Right lobe of liver (tissue), 6 donors: ENCODE results near the gene MAP1LC3B. TPM values are rescaled to one million over a fixed set of nuclear protein-coding genes. Genes with fewer than 3 reads are reported as not detected.
A peak's percentile ranks its signal among the peaks of the same experiment; 100 is the strongest.
"Not testable (repeated sequence)": the region's sequence is repeated elsewhere in the genome, so short reads cannot be mapped to it uniquely, and the experiment has no call there.

Source experiments
- ATAC-seq, 4 donors: fragments of 200-7000 bp; cut with Tn5 transposase; one replicate each; pipeline ENCODE4 v1.9.1; 2020; ENCODE audit warnings: mild to moderate bottlenecking in 4 of 4, moderate library complexity in 4 of 4
- DNase-seq, 3 donors: peaks; one replicate each; pipeline ENCODE4 v3.0.0-alpha.2; 2020
- H3K27ac ChIP-seq, 3 donors: fragments of 200-600 bp; one replicate each; pipeline ENCODE4 v1.8.0; 2022
- H3K27me3 ChIP-seq, 2 donors: fragments of 200-600 bp; one replicate each; pipeline ENCODE4 v1.8.0; 2022
- H3K36me3 ChIP-seq, 4 donors: fragments of 200-600 bp; sonication (generic) in 1 of 4; one replicate each; pipeline versions ENCODE4 v1.5.1 to v1.8.0; 2017 to 2022; ENCODE audit warnings: control low read depth in 1 of 4
- H3K4me1 ChIP-seq, 4 donors: fragments of 200-600 bp; sonication (generic) in 1 of 4; one replicate each; pipeline versions ENCODE4 v1.5.1 to v1.8.0; 2017 to 2022; ENCODE audit warnings: control low read depth in 1 of 4
- H3K4me3 ChIP-seq, 3 donors: fragments of 200-600 bp; one replicate each; pipeline ENCODE4 v1.8.0; 2022
- H3K9me3 ChIP-seq, 4 donors: fragments of 200-600 bp; sonication (generic) in 1 of 4; one replicate each; pipeline versions ENCODE4 v1.5.1 to v1.8.0; 2017 to 2022; ENCODE audit warnings: control low read depth in 1 of 4
- CTCF ChIP-seq, 4 donors: fragments of 200-600 bp in 3 of 4; fragments of 450-650 bp in 1 of 4; IDR thresholded peaks; one replicate each; pipeline versions ENCODE4 v1.5.1 to v1.8.0; 2016 to 2022; ENCODE audit warnings: antibody characterized with exemption in 4 of 4, mild to moderate bottlenecking in 2 of 4
- POLR2A ChIP-seq: fragments of 450-650 bp; IDR thresholded peaks from one replicate; pipeline ENCODE4 v1.6.1; 2017; ENCODE audit warnings: antibody characterized with exemption, mild to moderate bottlenecking
- WGBS: methylation state at CpG from one replicate; pipeline ENCODE4 v1.1.6; 2018; ENCODE audit warnings: low coverage, low lambda C conversion rate; ENCODE audit not compliant: insufficient coverage; ENCODE audit errors: missing lambda C conversion rate; 5-methylcytosine and 5-hydroxymethylcytosine counted together
- intact Hi-C, 2 donors: fragments of 100-400 bp; cut with DNase I; formaldehyde crosslinking; loops; one replicate each; pipeline versions ENCODE4 v1.11.2 to v1.14.1; 2022
- total RNA-seq, 6 experiments: library from RNA; depleted of rRNA in 2 of 6; stranded (reverse); fragments of >200 nt in 2 of 6; fragmentation: NEBNext Ultra II Directional in 3 of 6; extraction: Animal tissue kit (Norgen Biotek cat#: 25700) in 3 of 6; gene quantifications; one replicate each; pipeline versions ENCODE4 v1.1.0 to v1.2.4, GENCODE V29; 2016 to 2023
- donor health status: DM: no; HTN: yes; CAD: no.
- donor health status: DM: no; HTN: no; CAD: no.
- donor health status: DM: no; HTN: no; CAD: no.
- donor health status: DM: no; HTN: yes; CAD: no.
- donor health status: DM: no; HTN: yes; CAD: no.

MAP1LC3B gene
- total RNA-seq, 6 experiments from 2014 or later, result 16.5 to 48.8 (median 25.6) TPM

GRCh38 chr16:87371261-87371866, 20.8 kb upstream of the MAP1LC3B start:
- peak in 1 of 3 donors; percentile 35 for DNase-seq
- 78% methylated on average over 13 of the region's 20 CpGs for WGBS
- TF ChIP-seq POLR2A (no peak), CTCF (IDR thresholded peaks at IDR 0.05) (no peak)
- Histone ChIP-seq H3K27me3 (no peaks in the 10 kb centered on the region), H3K4me1 (peaks cover 0 to 11% (median 5%) of the 10 kb centered on the region in 4 donors), H3K36me3 (peaks cover 0 to 5% (median 0%) of the 10 kb centered on the region in 4 donors), H3K9me3 (no peaks in the 10 kb centered on the region), H3K4me3 (no peak overlapping the region), H3K27ac (no peak overlapping the region)
- ATAC-seq, result no peak
- intact Hi-C loops, result loop anchor here (10.0 kb wide), 1 partner anchor 47 kb away; no protein-coding TSS in a partner anchor

- no peak for TF ChIP-seq POLR2A
- no peak for TF ChIP-seq CTCF (IDR thresholded peaks at IDR 0.05)
- H3K4me1 ChIP-seq, result peaks cover 0 to 16% (median 7%) of the 10 kb centered on the region in 4 donors
- intact Hi-C loops, result loop anchor here (10.0 kb wide), 1 partner anchor 48 kb away; no protein-coding TSS in a partner anchor
- H3K4me3 ChIP-seq, result no peak overlapping the region
- no peaks in the 10 kb centered on the region for H3K36me3 ChIP-seq
- WGBS, result 100% methylated on average over 1 of the region's 4 CpGs
- DNase-seq, result peak in 1 of 3 donors; percentile 11
- H3K9me3 ChIP-seq, result no peaks in the 10 kb centered on the region
- no peaks in the 10 kb centered on the region for H3K27me3 ChIP-seq
- H3K27ac ChIP-seq, result no peak overlapping the region
- no peak for ATAC-seq
Observed at GRCh38 chr16:87372305-87372704, 19.8 kb upstream of the MAP1LC3B start.

GRCh38 chr16:87374313-87374712, 17.8 kb upstream of the MAP1LC3B start:
- peaks cover 0 to 29% (median 10%) of the 10 kb centered on the region in 4 donors for H3K4me1 ChIP-seq
- WGBS, result 90% methylated on average over 11 of the region's 13 CpGs
- no peaks in the 10 kb centered on the region for H3K36me3 ChIP-seq
- DNase-seq, result peak in 1 of 3 donors; percentile 11
- no peaks in the 10 kb centered on the region for H3K27me3 ChIP-seq
- ATAC-seq, result no peak
- H3K4me3 ChIP-seq, result no peak overlapping the region
- intact Hi-C loops, result loop anchor here (10.0 kb wide), 1 partner anchor 50 kb away; no protein-coding TSS in a partner anchor
- no peaks in the 10 kb centered on the region for H3K9me3 ChIP-seq
- no peak overlapping the region for H3K27ac ChIP-seq
- TF ChIP-seq CTCF (IDR thresholded peaks at IDR 0.05) (no peak), POLR2A (no peak)

GRCh38 chr16:87375426-87376135, 16.6 kb upstream of the MAP1LC3B start:
- Histone ChIP-seq H3K36me3 (no peaks in the 10 kb centered on the region), H3K4me3 (no peak overlapping the region), H3K27me3 (no peaks in the 10 kb centered on the region), H3K4me1 (peaks cover 0 to 42% (median 14%) of the 10 kb centered on the region in 4 donors), H3K27ac (peak overlapping the region in 2 of 3 donors; percentile 60 to 66), H3K9me3 (no peaks in the 10 kb centered on the region)
- intact Hi-C loops, result loop anchor here (10.0 kb wide), 1 partner anchor 51 kb away; no protein-coding TSS in a partner anchor
- ATAC-seq (peak; percentile 60 to 80 (median 77)), DNase-seq (peak; percentile 30 to 62 (median 62))
- no peak for TF ChIP-seq POLR2A
- 28% methylated on average over 6 of the region's 9 CpGs for WGBS

GRCh38 chr16:87376660-87377059, 15.5 kb upstream of the MAP1LC3B start:
- intact Hi-C loops, result loop anchor here (10.0 kb wide), 1 partner anchor 52 kb away; no protein-coding TSS in a partner anchor
- peak in 1 of 3 donors; percentile 1 for DNase-seq
- Histone ChIP-seq H3K36me3 (no peaks in the 10 kb centered on the region), H3K9me3 (no peaks in the 10 kb centered on the region), H3K4me3 (no peak overlapping the region), H3K27ac (peak overlapping the region in 1 of 3 donors; percentile 66), H3K27me3 (no peaks in the 10 kb centered on the region), H3K4me1 (peaks cover 0 to 51% (median 17%) of the 10 kb centered on the region in 4 donors)
- TF ChIP-seq CTCF (IDR thresholded peaks at IDR 0.05) (no peak), POLR2A (no peak)
- 80% methylated on average over 6 of the region's 6 CpGs for WGBS
- no peak for ATAC-seq

GRCh38 chr16:87379312-87379752, 12.8 kb upstream of the MAP1LC3B start:
- not testable (repeated sequence) for ATAC-seq, H3K27me3 ChIP-seq, H3K36me3 ChIP-seq, H3K9me3 ChIP-seq
- peak in 1 of 3 donors; percentile 62 for DNase-seq
- WGBS, result 30% methylated on average over 3 of the region's 3 CpGs
- peaks cover 0 to 57% (median 18%) of the 10 kb centered on the region in 4 donors for H3K4me1 ChIP-seq
- peak overlapping the region in 1 of 3 donors; percentile 24 for H3K4me3 ChIP-seq
- H3K27ac ChIP-seq, result peak overlapping the region in 2 of 3 donors; percentile 75 to 85
- intact Hi-C loops, result loop anchor here (10.0 kb wide), 1 partner anchor 55 kb away; no protein-coding TSS in a partner anchor
